ENCODE results near the gene THBS4. TPM values are rescaled to one million over a fixed set of nuclear protein-coding genes. Genes with fewer than 3 reads are reported as not detected.

The THBS4 gene
- total and polyA plus RNA-seq, 4 donors, result 0.08 to 0.28 (median 0.20) TPM

GRCh38 chr5:79990205-79990597, 44.9 kb upstream of the THBS4 start:
- H3K9ac ChIP-seq (ENCODE audit: low read depth in 1 of 2, low read length in 2 of 2), result peak overlapping the region in 1 of 2 donors; percentile 51
- no peak for DNase-seq (ENCODE audit: low spot score)
- 82% methylated on average over 6 of the region's 6 CpGs for WGBS

GRCh38 chr5:79990598-79991507, 44.3 kb upstream of the THBS4 start, which contains the start of gene MTX3:
TSS of gene MTX3 (minus strand) at chr5:79991262. CDS start at chr5:79991238, 24 bp downstream.
- Histone ChIP-seq H3K4me1 (ENCODE audit: control insufficient read depth in 4 of 4, insufficient read depth in 4 of 4, low read length in 3 of 4) (peaks cover 0 to 13% (median 7%) of the 10 kb centered on the region in 4 donors), H3K36me3 (ENCODE audit: control insufficient read depth in 4 of 4, insufficient read depth in 3 of 4, low read depth in 1 of 4, low read length in 3 of 4) (peaks cover 0 to 14% (median 4%) of the 10 kb centered on the region in 4 donors), H3K27me3 (ENCODE audit: control insufficient read depth in 4 of 4, insufficient read depth in 4 of 4, low read length in 3 of 4) (peaks cover 0 to 3% (median 0%) of the 10 kb centered on the region in 4 donors), H3K27ac (ENCODE audit: low read depth in 1 of 2, low read length in 2 of 2) (peak within 1 kb of the TSS; percentile 17 to 58), H3K4me3 (ENCODE audit: low read depth in 1 of 3, low read length in 3 of 3) (peak within 1 kb of the TSS; percentile 71 to 98 (median 81)), H3K9ac (ENCODE audit: low read depth in 1 of 2, low read length in 2 of 2) (peak within 1 kb of the TSS; percentile 36 to 51), H3K9me3 (ENCODE audit: control insufficient read depth in 4 of 4, low read length in 3 of 4) (no peaks in the 10 kb centered on the region)
- 2% methylated on average over 50 of the region's 50 CpGs for WGBS
- peak; percentile 61 for TF ChIP-seq MAX (IDR thresholded peaks at IDR 0.05)
- TF ChIP-seq RXRA (IDR thresholded peaks at IDR 0.05), result peak in 1 of 2 donors; percentile 39
- no peak for TF ChIP-seq HNF4G (IDR thresholded peaks at IDR 0.05)
- TF ChIP-seq GABPA (IDR thresholded peaks at IDR 0.05 in 1 of 2, conservative IDR thresholded peaks at IDR 0.05 in 1 of 2), result peak; percentile 92 to 96
- TF ChIP-seq RAD21 (IDR thresholded peaks at IDR 0.05), result peak in 1 of 2 donors; percentile 7
- TF ChIP-seq EGR1 (IDR thresholded peaks at IDR 0.05; ENCODE audit: low read depth in 2 of 2), result peak; percentile 79
- TF ChIP-seq HNF4A (conservative IDR thresholded peaks at IDR 0.05), result peak in 1 of 2 donors; percentile 13
- TF ChIP-seq JUND (IDR thresholded peaks at IDR 0.05), result no peak
- no peak for TF ChIP-seq SP1 (IDR thresholded peaks at IDR 0.05)
- TF ChIP-seq ATF3 (IDR thresholded peaks at IDR 0.05), result no peak
- peak; percentile 99 for TF ChIP-seq YY1 (IDR thresholded peaks at IDR 0.05)
- DNase-seq (ENCODE audit: low spot score), result peak; percentile 74

More at GRCh38 chr5:79990205-79990597, 44.9 kb upstream of the THBS4 start:
- Histone ChIP-seq H3K4me1 (ENCODE audit: control insufficient read depth in 4 of 4, insufficient read depth in 4 of 4, low read length in 3 of 4) (peaks cover 0 to 13% (median 7%) of the 10 kb centered on the region in 4 donors), H3K9me3 (ENCODE audit: control insufficient read depth in 4 of 4, low read length in 3 of 4) (no peaks in the 10 kb centered on the region), H3K4me3 (ENCODE audit: low read depth in 1 of 3, low read length in 3 of 3) (peak overlapping the region in 2 of 3 donors; percentile 71 to 98), H3K27ac (ENCODE audit: low read depth in 1 of 2, low read length in 2 of 2) (no peak overlapping the region), H3K27me3 (ENCODE audit: control insufficient read depth in 4 of 4, insufficient read depth in 4 of 4, low read length in 3 of 4) (peaks cover 0 to 3% (median 0%) of the 10 kb centered on the region in 4 donors), H3K36me3 (ENCODE audit: control insufficient read depth in 4 of 4, insufficient read depth in 3 of 4, low read depth in 1 of 4, low read length in 3 of 4) (peaks cover 0 to 16% (median 6%) of the 10 kb centered on the region in 4 donors)
- TF ChIP-seq CTCF (IDR thresholded peaks at IDR 0.05; ENCODE audit: low read depth, low read length, missing input control) (no peak), JUND (IDR thresholded peaks at IDR 0.05) (no peak), FOXA2 (IDR thresholded peaks at IDR 0.05) (no peak), ATF3 (IDR thresholded peaks at IDR 0.05) (no peak)
